DOHH2 (cell line): ENCODE data around the gene NCKAP5.

Experiments used
- CTCF ChIP-seq: fragments of 200-600 bp; sonication (generic); IDR thresholded peaks from one replicate; pipeline ENCODE4 v1.5.1; 2014; ENCODE audit warnings: antibody characterized with exemption, mild to moderate bottlenecking, low read depth, low read length; ENCODE audit not compliant: poor library complexity, severe bottlenecking
- EZH2phosphoT487 ChIP-seq: fragments of 200-600 bp; sonication (generic); IDR thresholded peaks from 2 replicates; pipeline ENCODE4 v1.6.1; 2017; ENCODE audit warnings: borderline replicate concordance, mild to moderate bottlenecking, antibody characterized with exemption, low read length, moderate library complexity, mixed read lengths

- no peak for TF ChIP-seq CTCF
- TF ChIP-seq EZH2phosphoT487: no peak
Measured at GRCh38 chr2:133411857-133412256, 156.4 kb downstream of the NCKAP5 start.
